ENCODE results near the gene HCAR1. TPM values are rescaled to one million over a fixed set of nuclear protein-coding genes. Genes with fewer than 3 reads are reported as not detected.

HCAR1 gene
- total RNA-seq, 2 donors from 2014 or later, result 0.73 to 0.80 TPM

GRCh38 chr12:122729583-122730214 is 945 bp downstream of the HCAR1 start:
- H3K4me3 ChIP-seq, result peak overlapping the region in 1 of 2 donors; percentile 5
- no peaks in the 10 kb centered on the region for H3K27me3 ChIP-seq (replicated peaks; ENCODE audit: insufficient read depth)
- no peak for DNase-seq (ENCODE audit: low spot score)
- no peaks in the 10 kb centered on the region for H3K4me1 ChIP-seq (replicated peaks)
- TF ChIP-seq CTCF (IDR thresholded peaks at IDR 0.05) (no peak), POLR2A (IDR thresholded peaks at IDR 0.05) (no peak), POLR2AphosphoS5 (IDR thresholded peaks at IDR 0.05) (no peak)
- no peaks in the 10 kb centered on the region for H3K36me3 ChIP-seq
- whole genome bisulfite sequencing, result 86% methylated on average over 27 of the region's 27 CpGs
- intact Hi-C loops (cut with DNase I), result no loop called here
- H3K9me3 ChIP-seq, result no peaks in the 10 kb centered on the region
- H3K27ac ChIP-seq, result no peak overlapping the region

DNA sequence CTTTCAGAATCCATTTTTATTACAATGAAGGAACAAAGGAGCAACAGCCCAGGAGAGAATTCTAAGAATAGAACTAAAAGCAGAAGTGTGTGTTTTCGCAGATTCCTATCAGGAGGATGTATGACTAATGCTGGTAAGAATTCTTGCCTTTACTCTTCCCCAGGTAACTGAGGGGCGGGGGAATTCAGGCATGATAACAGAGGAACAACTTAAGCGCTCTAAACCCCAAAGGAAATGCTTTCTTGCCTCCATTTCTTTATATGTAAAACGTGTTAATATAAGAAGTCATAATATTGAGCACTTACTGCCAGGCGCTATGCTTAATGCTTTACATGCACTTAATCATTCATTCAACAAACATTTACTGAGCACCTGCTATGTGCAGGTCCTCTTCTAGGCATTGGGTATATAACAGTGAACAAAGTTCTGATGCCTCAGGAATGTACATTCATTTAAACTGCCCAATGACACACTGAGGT is 4.5 kb downstream of the HCAR1 start:
- Histone ChIP-seq H3K4me1 (replicated peaks) (no peaks in the 10 kb centered on the region), H3K4me3 (no peak overlapping the region), H3K9me3 (no peaks in the 10 kb centered on the region), H3K27ac (peak overlapping the region; percentile 46 to 59), H3K36me3 (no peaks in the 10 kb centered on the region), H3K27me3 (replicated peaks; ENCODE audit: insufficient read depth) (no peaks in the 10 kb centered on the region)
- intact Hi-C loops (cut with DNase I), result no loop called here
- 33% methylated on average over 5 of the region's 5 CpGs for WGBS
- peak; percentile 43 for DNase-seq (ENCODE audit: low spot score)
- TF ChIP-seq POLR2AphosphoS5 (IDR thresholded peaks at IDR 0.05) (peak; percentile 60), POLR2A (IDR thresholded peaks at IDR 0.05) (no peak)

GRCh38 chr12:122725452-122726079 is 5.1 kb downstream of the HCAR1 start:
- no peak for TF ChIP-seq POLR2A (IDR thresholded peaks at IDR 0.05)
- TF ChIP-seq POLR2AphosphoS5 (IDR thresholded peaks at IDR 0.05), result no peak
- no peak for TF ChIP-seq CTCF (IDR thresholded peaks at IDR 0.05)
- Histone ChIP-seq H3K27ac (peak overlapping the region; percentile 46 to 59), H3K4me1 (replicated peaks) (no peaks in the 10 kb centered on the region), H3K27me3 (replicated peaks; ENCODE audit: insufficient read depth) (no peaks in the 10 kb centered on the region), H3K36me3 (no peaks in the 10 kb centered on the region), H3K9me3 (no peaks in the 10 kb centered on the region), H3K4me3 (no peak overlapping the region)
- WGBS, result 73% methylated on average over 6 of the region's 6 CpGs
- DNase-seq (ENCODE audit: low spot score), result no peak
- intact Hi-C loops (cut with DNase I), result no loop called here

DNA sequence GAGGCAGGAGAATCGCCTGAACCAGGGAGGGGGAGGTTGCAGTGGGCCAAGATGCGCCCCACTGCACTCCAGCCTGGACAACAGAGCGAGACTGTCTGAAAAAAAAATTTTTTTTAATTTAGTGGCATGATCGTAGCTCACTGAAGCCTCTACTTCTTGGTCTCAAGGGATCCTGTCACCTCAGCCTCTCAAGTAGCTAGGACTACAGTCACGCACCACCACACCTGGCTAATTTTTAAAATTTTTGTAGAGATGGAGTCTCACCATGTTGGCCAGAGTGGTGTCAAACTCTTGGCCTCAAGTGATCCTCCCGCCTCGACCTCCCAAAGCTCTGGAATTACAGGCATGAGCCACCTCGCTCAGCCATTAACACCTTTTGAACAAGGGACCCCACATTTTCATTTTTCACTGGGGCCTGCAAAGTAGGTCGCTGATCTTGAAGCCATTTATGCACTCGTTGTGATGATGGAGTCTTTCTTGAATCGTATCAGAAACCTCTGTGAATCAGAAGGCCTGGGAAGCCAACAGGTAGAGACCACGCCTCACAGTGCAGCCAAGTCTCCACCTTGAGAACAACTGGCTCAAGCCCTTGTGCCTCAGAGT is 5.9 kb downstream of the HCAR1 start:
- no peak overlapping the region for H3K27ac ChIP-seq
- no peak for DNase-seq (ENCODE audit: low spot score)
- TF ChIP-seq POLR2A (IDR thresholded peaks at IDR 0.05) (no peak), CTCF (IDR thresholded peaks at IDR 0.05) (no peak), POLR2AphosphoS5 (IDR thresholded peaks at IDR 0.05) (no peak)
- intact Hi-C loops (cut with DNase I), result no loop called here
- WGBS, result 94% methylated on average over 12 of the region's 12 CpGs
- no peaks in the 10 kb centered on the region for H3K4me1 ChIP-seq (replicated peaks)
- H3K4me3 ChIP-seq, result no peak overlapping the region
- no peaks in the 10 kb centered on the region for H3K36me3 ChIP-seq
- H3K9me3 ChIP-seq, result no peaks in the 10 kb centered on the region
- H3K27me3 ChIP-seq (replicated peaks; ENCODE audit: insufficient read depth), result no peaks in the 10 kb centered on the region

DNA sequence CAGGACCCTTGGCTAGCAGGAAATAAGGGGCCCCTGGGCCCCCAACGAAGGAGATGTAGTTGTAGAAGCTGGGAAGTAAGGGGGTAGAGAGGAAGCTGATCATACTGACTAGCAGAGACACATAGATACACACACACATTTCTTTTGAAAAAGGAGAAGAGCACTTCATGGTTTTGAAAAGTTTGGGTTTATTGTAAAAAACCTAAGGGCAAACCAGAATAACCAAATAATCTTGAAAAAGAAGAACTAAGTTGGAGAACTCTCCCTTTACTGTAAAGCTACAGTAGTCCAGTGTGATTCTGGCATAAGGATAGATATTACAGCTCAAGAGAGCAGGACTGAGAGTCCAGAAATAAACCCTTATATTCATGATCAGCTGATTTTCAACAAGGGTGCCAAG is 8.3 kb downstream of the HCAR1 start:
- TF ChIP-seq CTCF (IDR thresholded peaks at IDR 0.05) (no peak), POLR2AphosphoS5 (IDR thresholded peaks at IDR 0.05) (no peak), POLR2A (IDR thresholded peaks at IDR 0.05) (no peak)
- Histone ChIP-seq H3K9me3 (no peaks in the 10 kb centered on the region), H3K27me3 (replicated peaks; ENCODE audit: insufficient read depth) (no peaks in the 10 kb centered on the region), H3K36me3 (no peaks in the 10 kb centered on the region), H3K27ac (no peak overlapping the region), H3K4me3 (no peak overlapping the region), H3K4me1 (replicated peaks) (no peaks in the 10 kb centered on the region)
- WGBS, result 73% methylated on average over 1 of the region's 1 CpG
- DNase-seq (ENCODE audit: low spot score), result no peak
- intact Hi-C loops (cut with DNase I), result no loop called here

All from prostate gland (tissue), 2 donors.